A673 (cell line): Measurements from ENCODE around the gene TAF10. TPM values are rescaled to one million over a fixed set of nuclear protein-coding genes. Genes with fewer than 3 reads are reported as not detected.

ENCODE experiments used
- BruUV-seq: library from RNA; stranded (reverse); fragments of 400-500 nt; replicated peaks from 2 replicates; lab custom pipeline; 2021; lab: Mats Ljungman, UMichigan
- CTCF ChIA-PET: fragments of 300-600 bp; sonication (Branson Sonifier 250); formaldehyde crosslinking; loops from one replicate; lab custom pipeline; 2022; ENCODE audit warnings: antibody characterized with exemption; lab: Charles Lee
- POLR2A ChIA-PET: fragments of 300-600 bp; sonication (Branson Sonifier 250); formaldehyde crosslinking; loops from one replicate; lab custom pipeline; 2022; ENCODE audit warnings: antibody characterized with exemption; ENCODE audit not compliant: low non-redundant PET; lab: Charles Lee
- DNase-seq: peaks from one replicate; pipeline ENCODE4 v3.0.0-alpha.2; 2015; ENCODE audit warnings: low spot score
- H3K27ac ChIP-seq: fragments of 200-600 bp; sonication (generic); 2 replicates; pipeline ENCODE4 v1.5.1; 2016; ENCODE audit warnings: mixed run types, low read depth, mild to moderate bottlenecking, mixed read lengths, antibody characterized with exemption, low read length; ENCODE audit not compliant: poor library complexity, severe bottlenecking
- H3K27me3 ChIP-seq: fragments of 200-600 bp; sonication (generic); replicated peaks from 2 replicates; pipeline ENCODE4 v1.6.1; 2017; ENCODE audit warnings: mixed run types, low read depth, mild to moderate bottlenecking, mixed read lengths, antibody characterized with exemption, low read length; ENCODE audit not compliant: insufficient read depth, poor library complexity
- H3K36me3 ChIP-seq: fragments of 200-600 bp; sonication (generic); 2 replicates; pipeline ENCODE4 v1.6.1; 2016; ENCODE audit warnings: mixed run types, mild to moderate bottlenecking, mixed read lengths, antibody characterized with exemption, low read length; ENCODE audit not compliant: insufficient read depth, poor library complexity, severe bottlenecking
- H3K4me1 ChIP-seq: fragments of 200-600 bp; sonication (generic); 2 replicates; pipeline ENCODE4 v1.6.1; 2017; ENCODE audit warnings: mixed run types, mild to moderate bottlenecking, mixed read lengths, antibody characterized with exemption, low read length; ENCODE audit not compliant: insufficient read depth, poor library complexity, severe bottlenecking
- H3K4me3 ChIP-seq: fragments of 200-600 bp; sonication (generic); 2 replicates; pipeline ENCODE4 v1.5.1; 2016; ENCODE audit warnings: low read depth, mixed run types, mild to moderate bottlenecking, mixed read lengths, low read length; ENCODE audit not compliant: poor library complexity, severe bottlenecking
- H3K9me3 ChIP-seq: fragments of 200-600 bp; sonication (generic); 2 replicates; pipeline ENCODE4 v1.6.1; 2016; ENCODE audit warnings: mixed run types, low read depth, mild to moderate bottlenecking, mixed read lengths, antibody characterized with exemption, low read length; ENCODE audit not compliant: poor library complexity, severe bottlenecking
- CTCF ChIP-seq: fragments of 300-800, 200-600 bp; sonication (generic); conservative IDR thresholded peaks from 2 replicates; pipeline ENCODE4 v1.5.1; 2017; ENCODE audit warnings: low read depth, mild to moderate bottlenecking, antibody characterized with exemption, low read length, moderate library complexity, mixed read lengths
- EZH2 ChIP-seq: fragments of 200-600 bp; sonication (generic); IDR thresholded peaks from 2 replicates; pipeline ENCODE4 v1.6.1; 2017; ENCODE audit warnings: borderline replicate concordance, low read depth, mild to moderate bottlenecking, mixed read lengths, antibody characterized with exemption, low read length; ENCODE audit not compliant: poor library complexity, severe bottlenecking
- intact Hi-C: fragments of 100-400 bp; cut with micrococcal nuclease; formaldehyde crosslinking; loops from one replicate; pipeline ENCODE4 v1.10.0; 2022; ENCODE audit not compliant: unreplicated experiment
- total RNA-seq: library from RNA; stranded (reverse); gene quantifications from 2 replicates; pipeline ENCODE4 v1.2.3, GENCODE V29; 2021

Gene TAF10
- total RNA-seq, 1 experiment from 2014 or later, result 112 TPM

- H3K9me3 ChIP-seq, result no peaks in the 10 kb centered on the region
- H3K36me3 ChIP-seq, result peaks cover 36% of the 10 kb centered on the region
- no peak overlapping the region for H3K27ac ChIP-seq
- CTCF ChIA-PET, result no interaction called here
- no peak for DNase-seq
- BruUV-seq, result no TSS peak
- no peak overlapping the region for H3K4me3 ChIP-seq
- peaks cover 14% of the 10 kb centered on the region for H3K4me1 ChIP-seq
- intact Hi-C loops, result loop anchor here (5.0 kb wide), 1 partner anchor 127 kb away; the partner anchor contains the start of genes ARFIP2 and TIMM10B
- TF ChIP-seq CTCF (no peak), EZH2 (no peak)
- POLR2A ChIA-PET, result no interaction called here
- no peaks in the 10 kb centered on the region for H3K27me3 ChIP-seq
Observed at GRCh38 chr11:6608726-6609501, 3.1 kb downstream of the TAF10 start.

- peaks cover 14% of the 10 kb centered on the region for H3K4me1 ChIP-seq
- TF ChIP-seq EZH2 (no peak), CTCF (no peak)
- H3K9me3 ChIP-seq, result no peaks in the 10 kb centered on the region
- no TSS peak for BruUV-seq
- peaks cover 36% of the 10 kb centered on the region for H3K36me3 ChIP-seq
- intact Hi-C loops, result loop anchor here (5.0 kb wide), 1 partner anchor 126 kb away; the partner anchor contains the start of genes ARFIP2 and TIMM10B
- no peak for DNase-seq
- H3K27ac ChIP-seq, result no peak overlapping the region
- ChIA-PET POLR2A (no interaction called here), CTCF (no interaction called here)
- no peaks in the 10 kb centered on the region for H3K27me3 ChIP-seq
- H3K4me3 ChIP-seq, result no peak overlapping the region
Observed at GRCh38 chr11:6608011-6608410, 4.0 kb downstream of the TAF10 start.

- Histone ChIP-seq H3K36me3 (peaks cover 36% of the 10 kb centered on the region), H3K4me1 (peaks cover 14% of the 10 kb centered on the region), H3K4me3 (no peak overlapping the region), H3K27me3 (no peaks in the 10 kb centered on the region), H3K9me3 (no peaks in the 10 kb centered on the region), H3K27ac (peak overlapping the region; percentile 74)
- no peak for DNase-seq
- no peak for TF ChIP-seq EZH2
- TF ChIP-seq CTCF, result no peak
- ChIA-PET POLR2A (no interaction called here), CTCF (no interaction called here)
- no TSS peak for BruUV-seq
- intact Hi-C loops, result loop anchor here (5.0 kb wide), 1 partner anchor 125 kb away; the partner anchor contains the start of genes ARFIP2 and TIMM10B
Observed at GRCh38 chr11:6607190-6607795, 4.7 kb downstream of the TAF10 start.
